B cell (primary cell): Measurements from ENCODE around the gene SAMD5. TPM values are rescaled to one million over a fixed set of nuclear protein-coding genes. Genes with fewer than 3 reads are reported as not detected.

ENCODE experiments used
- ATAC-seq: fragments of 200-7000 bp; cut with Tn5 transposase; one replicate; pipeline ENCODE4 v1.10.0; 2021; ENCODE audit warnings: low read depth, mild to moderate bottlenecking, moderate number of reproducible peaks, moderate library complexity
- CTCF ChIA-PET: fragments of 350-600 bp; sonication (Branson Sonifier 250); formaldehyde crosslinking; loops from one replicate; lab custom pipeline; 2021; ENCODE audit warnings: antibody characterized with exemption, inconsistent platforms; lab: Charles Lee
- POLR2A ChIA-PET: fragments of 350-600 bp; sonication (Branson Sonifier 250); formaldehyde crosslinking; loops from one replicate; lab custom pipeline; 2021; ENCODE audit warnings: antibody characterized with exemption; lab: Charles Lee
- DNase-seq: peaks from one replicate; pipeline ENCODE4 v3.0.0; 2013
- H2AFZ ChIP-seq: 2 replicates; pipeline ENCODE4 v1.6.1; 2012; ENCODE audit warnings: mild to moderate bottlenecking, low read depth, low read length; ENCODE audit not compliant: insufficient read depth, poor library complexity, severe bottlenecking
- H3K27ac ChIP-seq, 2 donors: 1 replicate in 1 of 2; 2 replicates in 1 of 2; pipeline ENCODE4 v1.5.1; 2012 to 2013; ENCODE audit warnings: low read length in 2 of 2, mild to moderate bottlenecking in 2 of 2, moderate library complexity in 1 of 2
- H3K27me3 ChIP-seq, 4 experiments: fragments of 200-600 bp in 1 of 4; sonication (generic) in 1 of 4; replicated peaks in 1 of 4; 1 replicate in 2 of 4; 2 replicates in 2 of 4; pipeline versions ENCODE4 v1.6.1 to v1.7.0; 2013 to 2016; ENCODE audit warnings: low read length in 3 of 4, mild to moderate bottlenecking in 2 of 4, mixed read lengths in 1 of 4, moderate library complexity in 1 of 4; ENCODE audit not compliant: insufficient read depth in 4 of 4, control insufficient read depth in 3 of 4; ENCODE audit errors: control extremely low read depth in 1 of 4
- H3K36me3 ChIP-seq, 2 experiments: replicated peaks in 1 of 2; 1 replicate in 1 of 2; 2 replicates in 1 of 2; pipeline versions ENCODE4 v1.6.1 to v1.7.1; 2013; ENCODE audit warnings: low read length in 1 of 2; ENCODE audit not compliant: insufficient read depth in 2 of 2, control insufficient read depth in 1 of 2; ENCODE audit errors: control extremely low read depth in 1 of 2, extremely low read depth in 1 of 2
- H3K4me1 ChIP-seq, 2 donors: fragments of 200-600 bp in 1 of 2; sonication (generic) in 1 of 2; 1 replicate in 1 of 2; 2 replicates in 1 of 2; pipeline versions ENCODE4 v1.5.1 to v1.6.1; 2013 to 2017; ENCODE audit warnings: low read length in 2 of 2; ENCODE audit not compliant: control insufficient read depth in 2 of 2, insufficient read depth in 2 of 2
- H3K4me2 ChIP-seq: replicated peaks from 2 replicates; pipeline ENCODE3; 2012; ENCODE audit warnings: mild to moderate bottlenecking, low read depth, low read length; ENCODE audit not compliant: poor library complexity, severe bottlenecking
- H3K4me3 ChIP-seq, 5 experiments: fragments of 200-600 bp in 1 of 5; sonication (generic) in 1 of 5; 1 replicate in 3 of 5; 2 replicates in 2 of 5; pipeline versions ENCODE4 v1.5.1 to v1.7.0; 2011 to 2016; ENCODE audit warnings: low read length in 4 of 5, mild to moderate bottlenecking in 4 of 5, low read depth in 2 of 5, control low read depth in 1 of 5, moderate library complexity in 1 of 5; ENCODE audit not compliant: insufficient read depth in 1 of 5; ENCODE audit errors: control extremely low read depth in 1 of 5, extremely low read depth in 1 of 5
- H3K79me2 ChIP-seq: fragments of 200-600 bp; sonication (generic); one replicate; pipeline ENCODE4 v1.6.0; 2016; ENCODE audit warnings: low read length; ENCODE audit not compliant: control insufficient read depth, insufficient read depth
- H3K9ac ChIP-seq: fragments of 200-600 bp; sonication (generic); 2 replicates; pipeline ENCODE4 v1.6.1; 2017; ENCODE audit warnings: mild to moderate bottlenecking, low read length, moderate library complexity
- H3K9me3 ChIP-seq, 3 donors: one replicate each; pipeline versions ENCODE4 v1.6.1 to v1.7.1; 2013; ENCODE audit warnings: low read length in 2 of 3; ENCODE audit not compliant: control insufficient read depth in 2 of 3, insufficient read depth in 1 of 3; ENCODE audit errors: control extremely low read depth in 1 of 3
- H4K20me1 ChIP-seq: 2 replicates; pipeline ENCODE4 v1.6.0; 2012; ENCODE audit warnings: mild to moderate bottlenecking, low read length; ENCODE audit not compliant: insufficient read depth, control insufficient read depth, poor library complexity, severe bottlenecking
- H3K27ac Mint-ChIP-seq: one replicate; pipeline ENCODE4 v1.8.0; 2021; ENCODE audit warnings: mixed read lengths
- H3K27me3 Mint-ChIP-seq: one replicate; pipeline ENCODE4 v1.8.0; 2021; ENCODE audit warnings: mixed read lengths
- H3K4me1 Mint-ChIP-seq: one replicate; pipeline ENCODE4 v1.8.0; 2021; ENCODE audit warnings: mixed read lengths
- H3K4me3 Mint-ChIP-seq: one replicate; pipeline ENCODE4 v1.8.0; 2021; ENCODE audit warnings: mixed read lengths
- H3K9me3 Mint-ChIP-seq: one replicate; pipeline ENCODE4 v1.8.0; 2022; ENCODE audit warnings: mixed read lengths; ENCODE audit not compliant: insufficient read depth
- CTCF ChIP-seq: fragments of 200-600 bp; IDR thresholded peaks from one replicate; pipeline ENCODE4 v1.8.0; 2022; ENCODE audit warnings: antibody characterized with exemption, mild to moderate bottlenecking
- EZH2 ChIP-seq: IDR thresholded peaks from 2 replicates; pipeline ENCODE4 v1.6.1; 2012; ENCODE audit warnings: borderline replicate concordance, low read depth, mild to moderate bottlenecking, moderate library complexity, low read length; ENCODE audit not compliant: insufficient read depth, poor library complexity, severe bottlenecking
- WGBS: methylation state at CpG from one replicate; pipeline ENCODE4 v1.1.5; 2013; ENCODE audit warnings: missing lambda C conversion rate; ENCODE audit not compliant: insufficient coverage; 5-methylcytosine and 5-hydroxymethylcytosine counted together
- intact Hi-C: fragments of 100-400 bp; cut with micrococcal nuclease; formaldehyde crosslinking; loops from one replicate; pipeline ENCODE4 v1.10.0; 2022
- polyA plus RNA-seq: library from polyadenylated mRNA; depleted of rRNA; stranded (reverse); fragments of >200 nt; gene quantifications from 2 replicates; pipeline ENCODE4 v1.2.3, GENCODE V29; 2012
- total RNA-seq, 2 donors: library from RNA; stranded (reverse); fragments of 120-200 nt in 1 of 2; gene quantifications; 1 replicate in 1 of 2; 2 replicates in 1 of 2; pipeline versions ENCODE4 v1.2.3 to v1.2.4, GENCODE V29; 2013 to 2022

Gene SAMD5
- total and polyA plus RNA-seq, 2 donors (not counting 1 experiment from before 2014, with no cell fraction given) = not detected

- no peaks in the 10 kb centered on the region for H3K27me3 Mint-ChIP-seq
- intact Hi-C loops = no loop called here
Measured at GRCh38 chr6:147603392-147604081, 95.0 kb downstream of the SAMD5 start.

More at GRCh38 chr6:147603392-147604081, 95.0 kb downstream of the SAMD5 start:
- ATAC-seq = no peak
- Histone ChIP-seq H3K4me2 (no peak overlapping the region), H3K27me3 (no peaks in the 10 kb centered on the region), H3K4me3 (no peak overlapping the region), H3K4me1 (no peaks in the 10 kb centered on the region), H3K9me3 (no peaks in the 10 kb centered on the region), H3K36me3 (no peaks in the 10 kb centered on the region), H4K20me1 (no peaks in the 10 kb centered on the region), H2AFZ (no peak overlapping the region), H3K79me2 (no peaks in the 10 kb centered on the region), H3K9ac (no peak overlapping the region), H3K27ac (no peak overlapping the region)
- POLR2A ChIA-PET = no interaction called here
- no peaks in the 10 kb centered on the region for H3K4me1 Mint-ChIP-seq
- no peak for TF ChIP-seq EZH2
- no peak for TF ChIP-seq CTCF
- no peak overlapping the region for H3K27ac Mint-ChIP-seq
- H3K4me3 Mint-ChIP-seq = no peak overlapping the region
- CTCF ChIA-PET = no interaction called here
- WGBS = no CpG with 5 or more reads among the region's 2 CpGs
- H3K9me3 Mint-ChIP-seq = no peaks in the 10 kb centered on the region
- DNase-seq = no peak
